B cell (primary cell): Measurements from ENCODE around the gene SLC2A6. TPM values are rescaled to one million over a fixed set of nuclear protein-coding genes. Genes with fewer than 3 reads are reported as not detected.

ENCODE experiments used
- ATAC-seq: fragments of 200-7000 bp; cut with Tn5 transposase; one replicate; pipeline ENCODE4 v1.10.0; 2021; ENCODE audit warnings: low read depth, mild to moderate bottlenecking, moderate number of reproducible peaks, moderate library complexity
- CTCF ChIA-PET: fragments of 350-600 bp; sonication (Branson Sonifier 250); formaldehyde crosslinking; loops from one replicate; lab custom pipeline; 2021; ENCODE audit warnings: antibody characterized with exemption, inconsistent platforms; lab: Charles Lee
- POLR2A ChIA-PET: fragments of 350-600 bp; sonication (Branson Sonifier 250); formaldehyde crosslinking; loops from one replicate; lab custom pipeline; 2021; ENCODE audit warnings: antibody characterized with exemption; lab: Charles Lee
- DNase-seq: peaks from one replicate; pipeline ENCODE4 v3.0.0; 2013
- H2AFZ ChIP-seq: 2 replicates; pipeline ENCODE4 v1.6.1; 2012; ENCODE audit warnings: mild to moderate bottlenecking, low read depth, low read length; ENCODE audit not compliant: insufficient read depth, poor library complexity, severe bottlenecking
- H3K27ac ChIP-seq, 2 donors: 1 replicate in 1 of 2; 2 replicates in 1 of 2; pipeline ENCODE4 v1.5.1; 2012 to 2013; ENCODE audit warnings: low read length in 2 of 2, mild to moderate bottlenecking in 2 of 2, moderate library complexity in 1 of 2
- H3K27me3 ChIP-seq, 4 experiments: fragments of 200-600 bp in 1 of 4; sonication (generic) in 1 of 4; replicated peaks in 1 of 4; 1 replicate in 2 of 4; 2 replicates in 2 of 4; pipeline versions ENCODE4 v1.6.1 to v1.7.0; 2013 to 2016; ENCODE audit warnings: low read length in 3 of 4, mild to moderate bottlenecking in 2 of 4, mixed read lengths in 1 of 4, moderate library complexity in 1 of 4; ENCODE audit not compliant: insufficient read depth in 4 of 4, control insufficient read depth in 3 of 4; ENCODE audit errors: control extremely low read depth in 1 of 4
- H3K36me3 ChIP-seq, 2 experiments: replicated peaks in 1 of 2; 1 replicate in 1 of 2; 2 replicates in 1 of 2; pipeline versions ENCODE4 v1.6.1 to v1.7.1; 2013; ENCODE audit warnings: low read length in 1 of 2; ENCODE audit not compliant: insufficient read depth in 2 of 2, control insufficient read depth in 1 of 2; ENCODE audit errors: control extremely low read depth in 1 of 2, extremely low read depth in 1 of 2
- H3K4me1 ChIP-seq, 2 donors: fragments of 200-600 bp in 1 of 2; sonication (generic) in 1 of 2; 1 replicate in 1 of 2; 2 replicates in 1 of 2; pipeline versions ENCODE4 v1.5.1 to v1.6.1; 2013 to 2017; ENCODE audit warnings: low read length in 2 of 2; ENCODE audit not compliant: control insufficient read depth in 2 of 2, insufficient read depth in 2 of 2
- H3K4me2 ChIP-seq: replicated peaks from 2 replicates; pipeline ENCODE3; 2012; ENCODE audit warnings: mild to moderate bottlenecking, low read depth, low read length; ENCODE audit not compliant: poor library complexity, severe bottlenecking
- H3K4me3 ChIP-seq, 5 experiments: fragments of 200-600 bp in 1 of 5; sonication (generic) in 1 of 5; 1 replicate in 3 of 5; 2 replicates in 2 of 5; pipeline versions ENCODE4 v1.5.1 to v1.7.0; 2011 to 2016; ENCODE audit warnings: low read length in 4 of 5, mild to moderate bottlenecking in 4 of 5, low read depth in 2 of 5, control low read depth in 1 of 5, moderate library complexity in 1 of 5; ENCODE audit not compliant: insufficient read depth in 1 of 5; ENCODE audit errors: control extremely low read depth in 1 of 5, extremely low read depth in 1 of 5
- H3K79me2 ChIP-seq: fragments of 200-600 bp; sonication (generic); one replicate; pipeline ENCODE4 v1.6.0; 2016; ENCODE audit warnings: low read length; ENCODE audit not compliant: control insufficient read depth, insufficient read depth
- H3K9ac ChIP-seq: fragments of 200-600 bp; sonication (generic); 2 replicates; pipeline ENCODE4 v1.6.1; 2017; ENCODE audit warnings: mild to moderate bottlenecking, low read length, moderate library complexity
- H3K9me3 ChIP-seq, 3 donors: one replicate each; pipeline versions ENCODE4 v1.6.1 to v1.7.1; 2013; ENCODE audit warnings: low read length in 2 of 3; ENCODE audit not compliant: control insufficient read depth in 2 of 3, insufficient read depth in 1 of 3; ENCODE audit errors: control extremely low read depth in 1 of 3
- H4K20me1 ChIP-seq: 2 replicates; pipeline ENCODE4 v1.6.0; 2012; ENCODE audit warnings: mild to moderate bottlenecking, low read length; ENCODE audit not compliant: insufficient read depth, control insufficient read depth, poor library complexity, severe bottlenecking
- H3K27ac Mint-ChIP-seq: one replicate; pipeline ENCODE4 v1.8.0; 2021; ENCODE audit warnings: mixed read lengths
- H3K27me3 Mint-ChIP-seq: one replicate; pipeline ENCODE4 v1.8.0; 2021; ENCODE audit warnings: mixed read lengths
- H3K4me1 Mint-ChIP-seq: one replicate; pipeline ENCODE4 v1.8.0; 2021; ENCODE audit warnings: mixed read lengths
- H3K4me3 Mint-ChIP-seq: one replicate; pipeline ENCODE4 v1.8.0; 2021; ENCODE audit warnings: mixed read lengths
- H3K9me3 Mint-ChIP-seq: one replicate; pipeline ENCODE4 v1.8.0; 2022; ENCODE audit warnings: mixed read lengths; ENCODE audit not compliant: insufficient read depth
- CTCF ChIP-seq: fragments of 200-600 bp; IDR thresholded peaks from one replicate; pipeline ENCODE4 v1.8.0; 2022; ENCODE audit warnings: antibody characterized with exemption, mild to moderate bottlenecking
- EZH2 ChIP-seq: IDR thresholded peaks from 2 replicates; pipeline ENCODE4 v1.6.1; 2012; ENCODE audit warnings: borderline replicate concordance, low read depth, mild to moderate bottlenecking, moderate library complexity, low read length; ENCODE audit not compliant: insufficient read depth, poor library complexity, severe bottlenecking
- WGBS: methylation state at CpG from one replicate; pipeline ENCODE4 v1.1.5; 2013; ENCODE audit warnings: missing lambda C conversion rate; ENCODE audit not compliant: insufficient coverage; 5-methylcytosine and 5-hydroxymethylcytosine counted together
- intact Hi-C: fragments of 100-400 bp; cut with micrococcal nuclease; formaldehyde crosslinking; loops from one replicate; pipeline ENCODE4 v1.10.0; 2022
- polyA plus RNA-seq: library from polyadenylated mRNA; depleted of rRNA; stranded (reverse); fragments of >200 nt; gene quantifications from 2 replicates; pipeline ENCODE4 v1.2.3, GENCODE V29; 2012
- total RNA-seq, 2 donors: library from RNA; stranded (reverse); fragments of 120-200 nt in 1 of 2; gene quantifications; 1 replicate in 1 of 2; 2 replicates in 1 of 2; pipeline versions ENCODE4 v1.2.3 to v1.2.4, GENCODE V29; 2013 to 2022

The SLC2A6 gene
- total and polyA plus RNA-seq, 2 donors (not counting 1 experiment from before 2014, with no cell fraction given), result 51.8 to 108 TPM

DNA sequence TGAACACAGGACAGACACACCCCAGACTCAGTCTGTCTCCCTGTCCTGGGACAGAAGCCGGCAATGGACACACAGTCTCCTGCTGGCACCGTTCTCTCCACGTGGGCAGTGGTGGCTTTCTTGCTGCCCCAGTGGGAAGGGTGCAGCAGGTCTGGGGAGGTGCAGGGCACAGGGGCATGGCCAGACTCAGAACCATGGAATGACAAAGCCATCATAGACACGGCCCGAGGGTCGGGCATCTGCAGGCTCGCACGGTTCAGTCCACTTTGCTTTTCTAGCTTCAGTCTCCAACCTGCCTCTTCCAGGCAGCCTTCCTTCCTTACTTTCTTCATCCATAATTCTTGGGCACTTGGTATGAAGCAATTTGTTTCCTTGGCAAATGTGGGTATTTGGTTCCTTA lies 29.1 kb upstream of the SLC2A6 start:
- Histone ChIP-seq H3K79me2 (no peaks in the 10 kb centered on the region), H3K4me1 (peaks cover 0 to 4% of the 10 kb centered on the region in 2 donors), H3K27me3 (peaks cover 0 to 13% (median 1%) of the 10 kb centered on the region in 4 experiments), H4K20me1 (no peaks in the 10 kb centered on the region), H3K4me3 (no peak overlapping the region), H3K4me2 (no peak overlapping the region), H2AFZ (no peak overlapping the region), H3K9ac (no peak overlapping the region), H3K27ac (no peak overlapping the region), H3K36me3 (no peaks in the 10 kb centered on the region), H3K9me3 (peaks cover 0 to 8% (median 0%) of the 10 kb centered on the region in 3 donors)
- POLR2A ChIA-PET, result no interaction called here
- DNase-seq, result no peak
- intact Hi-C loops, result no loop called here
- Mint-ChIP-seq H3K4me3 (no peak overlapping the region), H3K9me3 (no peaks in the 10 kb centered on the region), H3K4me1 (no peaks in the 10 kb centered on the region), H3K27ac (no peak overlapping the region), H3K27me3 (peaks cover 15% of the 10 kb centered on the region)
- 85% methylated on average over 7 of the region's 8 CpGs for WGBS
- no peak for ATAC-seq
- CTCF ChIA-PET, result no interaction called here
- TF ChIP-seq EZH2 (no peak), CTCF (no peak)

DNA sequence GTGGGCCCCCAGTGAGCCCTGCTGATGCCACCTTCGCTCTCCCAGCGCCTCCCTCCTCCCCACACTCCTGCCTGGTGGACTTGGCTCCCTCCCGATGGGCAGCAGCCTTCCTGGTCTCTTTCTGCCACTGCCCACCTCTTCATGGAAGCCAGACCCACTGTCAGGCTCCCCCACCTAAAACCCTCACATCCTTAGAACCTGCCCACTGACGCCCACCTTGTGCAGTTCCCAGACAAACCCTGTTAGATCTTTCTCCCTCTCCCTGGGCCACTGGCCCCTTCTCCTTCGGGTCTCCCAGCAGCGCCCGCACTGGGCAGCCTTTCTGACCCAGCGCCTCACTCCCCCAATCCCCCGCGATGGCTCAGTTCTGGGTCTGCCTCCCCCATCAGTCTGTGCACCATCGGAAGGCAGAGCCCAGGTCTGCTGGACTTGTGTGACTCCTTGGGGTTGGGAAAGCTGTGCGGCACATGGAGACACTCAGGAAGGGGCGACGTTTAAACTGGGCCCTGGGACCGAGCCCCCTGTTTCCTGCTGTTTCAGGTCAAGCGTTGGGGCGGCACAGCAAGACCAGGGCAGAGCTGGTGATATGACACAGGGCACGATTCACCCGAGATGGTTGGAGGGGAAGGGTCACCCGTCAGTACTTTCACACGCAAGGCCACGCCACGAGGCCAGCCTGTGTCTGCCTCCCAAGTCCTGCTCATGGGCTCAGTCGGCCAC lies 28.5 kb upstream of the SLC2A6 start:
- no peak overlapping the region for H2AFZ ChIP-seq
- H3K4me3 ChIP-seq, result no peak overlapping the region
- POLR2A ChIA-PET, result no interaction called here
- Mint-ChIP-seq H3K4me3 (no peak overlapping the region), H3K27me3 (peaks cover 15% of the 10 kb centered on the region), H3K4me1 (no peaks in the 10 kb centered on the region), H3K9me3 (peaks cover 2% of the 10 kb centered on the region), H3K27ac (no peak overlapping the region)
- H3K79me2 ChIP-seq, result no peaks in the 10 kb centered on the region
- ATAC-seq (no peak), DNase-seq (no peak)
- H4K20me1 ChIP-seq, result no peaks in the 10 kb centered on the region
- peaks cover 0 to 6% (median 2%) of the 10 kb centered on the region in 3 donors for H3K9me3 ChIP-seq
- peaks cover 0 to 13% (median 1%) of the 10 kb centered on the region in 4 experiments for H3K27me3 ChIP-seq
- no peak overlapping the region for H3K27ac ChIP-seq
- no peak overlapping the region for H3K4me2 ChIP-seq
- CTCF ChIA-PET, result no interaction called here
- H3K9ac ChIP-seq, result no peak overlapping the region
- intact Hi-C loops, result no loop called here
- 93% methylated on average over 21 of the region's 24 CpGs for WGBS
- no peaks in the 10 kb centered on the region for H3K36me3 ChIP-seq
- peaks cover 0 to 4% of the 10 kb centered on the region in 2 donors for H3K4me1 ChIP-seq
- no peak for TF ChIP-seq CTCF
- no peak for TF ChIP-seq EZH2
